Suprapubic skin (tissue), 3 donors: ENCODE data around the gene MCOLN2.

Source experiments
- EP300 ChIP-seq: sonication (generic); formaldehyde crosslinking; IDR thresholded peaks from one replicate; pipeline ENCODE4 v1.6.1; 2017; ENCODE audit warnings: antibody characterized with exemption
- POLR2A ChIP-seq, 2 donors: fragments of 450-650 bp; IDR thresholded peaks; one replicate each; pipeline ENCODE4 v1.6.1; 2017; ENCODE audit warnings: antibody characterized with exemption in 2 of 2, mild to moderate bottlenecking in 2 of 2, moderate library complexity in 2 of 2
- TF ChIP-seq, protein P1 (sequence below), 2 donors: fragments of 200-600 bp in 1 of 2; fragments of 450-650 bp in 1 of 2; sonication (generic) in 1 of 2; IDR thresholded peaks; one replicate each; pipeline ENCODE4 v1.5.1; 2016 to 2019; ENCODE audit warnings: antibody characterized with exemption in 2 of 2, mild to moderate bottlenecking in 1 of 2, moderate library complexity in 1 of 2

DNA sequence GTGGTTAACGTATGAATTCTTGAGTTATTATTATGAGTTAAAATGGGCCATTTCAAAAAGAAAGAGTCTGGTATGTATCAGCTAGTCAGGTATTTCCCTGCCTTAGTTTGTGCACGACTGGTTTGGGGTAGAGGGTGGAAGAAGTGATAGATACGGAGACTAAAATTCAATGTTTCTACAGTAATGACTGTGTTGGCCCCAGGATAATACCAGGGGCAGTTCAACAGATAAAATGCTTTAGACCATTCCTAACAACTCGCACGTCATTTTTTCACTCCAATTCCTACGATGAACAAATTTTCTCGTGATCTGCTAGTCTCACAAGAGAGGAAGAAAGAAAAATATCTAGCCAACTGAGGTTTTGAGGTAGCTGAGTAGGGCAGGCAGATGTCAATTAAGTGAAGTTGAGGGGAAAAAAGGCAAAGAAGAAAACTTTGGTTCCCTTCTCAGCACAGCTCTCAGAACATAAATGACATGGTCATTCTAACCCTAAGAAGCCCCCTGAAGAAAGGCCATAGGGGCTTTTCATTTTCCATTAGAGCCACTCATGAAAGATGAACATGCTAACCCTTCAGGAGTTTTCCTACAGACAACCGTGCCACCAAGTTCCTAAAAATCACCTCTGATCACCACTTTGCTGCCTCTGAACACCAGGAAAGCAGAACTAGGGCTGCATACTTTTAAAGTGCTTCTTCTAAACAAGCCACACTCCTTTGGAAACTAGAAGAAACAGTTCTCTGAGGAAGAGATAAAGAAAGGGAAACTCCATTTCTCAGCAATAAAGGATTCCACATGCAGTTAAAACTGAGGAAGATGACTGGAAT lies 5.6 kb downstream of the MCOLN2 start:
- TF ChIP-seq, protein P1, sequence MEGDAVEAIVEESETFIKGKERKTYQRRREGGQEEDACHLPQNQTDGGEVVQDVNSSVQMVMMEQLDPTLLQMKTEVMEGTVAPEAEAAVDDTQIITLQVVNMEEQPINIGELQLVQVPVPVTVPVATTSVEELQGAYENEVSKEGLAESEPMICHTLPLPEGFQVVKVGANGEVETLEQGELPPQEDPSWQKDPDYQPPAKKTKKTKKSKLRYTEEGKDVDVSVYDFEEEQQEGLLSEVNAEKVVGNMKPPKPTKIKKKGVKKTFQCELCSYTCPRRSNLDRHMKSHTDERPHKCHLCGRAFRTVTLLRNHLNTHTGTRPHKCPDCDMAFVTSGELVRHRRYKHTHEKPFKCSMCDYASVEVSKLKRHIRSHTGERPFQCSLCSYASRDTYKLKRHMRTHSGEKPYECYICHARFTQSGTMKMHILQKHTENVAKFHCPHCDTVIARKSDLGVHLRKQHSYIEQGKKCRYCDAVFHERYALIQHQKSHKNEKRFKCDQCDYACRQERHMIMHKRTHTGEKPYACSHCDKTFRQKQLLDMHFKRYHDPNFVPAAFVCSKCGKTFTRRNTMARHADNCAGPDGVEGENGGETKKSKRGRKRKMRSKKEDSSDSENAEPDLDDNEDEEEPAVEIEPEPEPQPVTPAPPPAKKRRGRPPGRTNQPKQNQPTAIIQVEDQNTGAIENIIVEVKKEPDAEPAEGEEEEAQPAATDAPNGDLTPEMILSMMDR (IDR thresholded peaks at IDR 0.05): no peak
- TF ChIP-seq POLR2A (IDR thresholded peaks at IDR 0.05): no peak
- no peak for TF ChIP-seq EP300
